ENCODE data around the gene CD247.

CD247 gene

DNA sequence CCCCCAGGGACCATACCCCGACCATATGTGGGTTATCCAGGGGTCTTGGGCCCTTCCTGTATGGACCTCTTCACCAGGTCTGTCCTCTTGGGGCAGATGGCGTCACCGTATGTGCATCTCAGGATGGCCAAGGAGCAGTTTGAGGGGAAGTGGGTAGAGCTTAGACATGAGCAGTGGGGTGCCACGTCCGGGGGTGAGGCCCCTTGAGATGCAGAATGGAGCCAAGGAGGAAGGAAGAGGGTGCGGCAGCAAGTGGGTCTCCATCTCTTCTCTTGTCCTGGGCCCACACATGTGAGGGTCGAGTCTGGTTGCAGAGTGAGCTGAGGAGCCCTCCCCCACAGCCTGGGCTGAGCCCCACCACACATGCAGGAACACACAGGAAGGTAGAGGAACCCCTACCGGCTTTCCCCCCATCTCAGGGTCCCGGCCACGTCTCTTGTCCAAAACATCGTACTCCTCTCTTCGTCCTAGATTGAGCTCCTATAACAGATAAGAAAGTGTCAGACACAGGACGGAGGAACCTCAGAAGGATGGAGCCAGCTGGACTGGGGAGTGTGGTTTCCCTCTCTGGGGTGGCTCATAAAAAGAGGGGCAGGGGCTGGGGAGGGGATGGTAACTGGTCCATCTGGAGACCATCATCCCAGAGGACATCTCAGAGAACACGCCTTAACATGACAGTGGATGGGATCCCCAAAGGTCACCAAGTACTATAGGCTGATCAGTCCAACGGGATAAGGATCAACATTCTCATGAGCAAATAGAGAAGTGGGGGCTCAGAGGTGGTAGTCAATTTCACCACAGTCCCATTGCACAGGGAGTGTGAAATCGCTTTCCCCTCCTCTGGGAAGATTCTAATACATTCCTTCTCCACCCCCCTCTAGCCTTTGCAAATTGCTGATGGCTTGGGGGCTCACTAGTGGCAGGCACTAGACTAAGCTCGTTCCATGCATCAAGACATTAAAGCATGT lies 79.9 kb downstream of the CD247 start:
- in situ Hi-C loops (cut with MboI; ENCODE audit: low sequenced_read_pairs, unreplicated experiment), result loop anchor here (25.0 kb wide), 1 partner anchor 526 kb away; no protein-coding TSS in a partner anchor
- TF ChIP-seq, protein P1, sequence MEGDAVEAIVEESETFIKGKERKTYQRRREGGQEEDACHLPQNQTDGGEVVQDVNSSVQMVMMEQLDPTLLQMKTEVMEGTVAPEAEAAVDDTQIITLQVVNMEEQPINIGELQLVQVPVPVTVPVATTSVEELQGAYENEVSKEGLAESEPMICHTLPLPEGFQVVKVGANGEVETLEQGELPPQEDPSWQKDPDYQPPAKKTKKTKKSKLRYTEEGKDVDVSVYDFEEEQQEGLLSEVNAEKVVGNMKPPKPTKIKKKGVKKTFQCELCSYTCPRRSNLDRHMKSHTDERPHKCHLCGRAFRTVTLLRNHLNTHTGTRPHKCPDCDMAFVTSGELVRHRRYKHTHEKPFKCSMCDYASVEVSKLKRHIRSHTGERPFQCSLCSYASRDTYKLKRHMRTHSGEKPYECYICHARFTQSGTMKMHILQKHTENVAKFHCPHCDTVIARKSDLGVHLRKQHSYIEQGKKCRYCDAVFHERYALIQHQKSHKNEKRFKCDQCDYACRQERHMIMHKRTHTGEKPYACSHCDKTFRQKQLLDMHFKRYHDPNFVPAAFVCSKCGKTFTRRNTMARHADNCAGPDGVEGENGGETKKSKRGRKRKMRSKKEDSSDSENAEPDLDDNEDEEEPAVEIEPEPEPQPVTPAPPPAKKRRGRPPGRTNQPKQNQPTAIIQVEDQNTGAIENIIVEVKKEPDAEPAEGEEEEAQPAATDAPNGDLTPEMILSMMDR (IDR thresholded peaks at IDR 0.05; ENCODE audit: borderline replicate concordance, control extremely low read depth, extremely low read depth, insufficient read depth, missing control alignments), result no peak
- no peak for DNase-seq (ENCODE audit: low spot score)

DNA sequence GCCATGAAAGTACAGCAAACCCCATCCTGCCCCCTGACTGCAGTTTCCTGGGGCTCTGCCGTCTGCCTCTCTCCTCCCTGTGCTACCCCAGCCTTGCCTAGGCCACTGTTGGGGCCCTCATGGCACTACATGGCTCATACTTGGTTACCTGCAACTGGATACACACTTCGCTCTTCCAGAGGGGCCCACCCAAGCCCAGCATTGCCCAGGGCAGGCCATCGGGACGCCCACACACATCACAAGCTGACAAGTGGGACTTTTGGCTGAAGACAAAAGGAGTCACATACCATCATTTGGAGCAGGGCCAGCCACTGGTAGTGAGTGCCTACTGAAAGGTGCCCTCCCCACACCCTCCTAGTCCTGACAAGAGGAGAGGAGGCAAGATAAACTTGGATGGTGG lies 82.8 kb downstream of the CD247 start:
- in situ Hi-C loops (cut with MboI; ENCODE audit: low sequenced_read_pairs, unreplicated experiment), result loop anchor here (25.0 kb wide), 1 partner anchor 523 kb away; no protein-coding TSS in a partner anchor
- TF ChIP-seq, protein P1 (IDR thresholded peaks at IDR 0.05; ENCODE audit: borderline replicate concordance, control extremely low read depth, extremely low read depth, insufficient read depth, missing control alignments), result no peak
- DNase-seq (ENCODE audit: low spot score), result no peak

DNA sequence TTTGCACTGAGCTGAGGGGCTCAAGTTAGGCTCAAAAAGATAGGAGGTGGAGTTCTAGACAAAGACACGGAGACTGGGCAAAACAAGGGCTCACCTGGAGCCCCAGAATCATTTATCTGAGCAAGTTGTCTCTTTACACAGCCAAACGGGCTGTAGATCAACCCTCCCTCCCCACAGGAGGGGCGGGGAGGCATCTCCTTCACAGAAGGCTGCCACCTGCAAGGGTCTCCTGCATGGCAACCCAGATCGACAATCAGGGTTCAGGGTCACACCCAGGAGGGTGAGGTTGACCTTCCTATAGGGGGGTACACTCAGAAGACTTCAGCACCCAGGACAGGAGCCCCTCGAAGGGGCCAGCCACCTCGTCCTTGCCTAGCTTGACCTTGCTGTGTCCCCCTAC lies 84.0 kb downstream of the CD247 start:
- no peak for DNase-seq (ENCODE audit: low spot score)
- in situ Hi-C loops (cut with MboI; ENCODE audit: low sequenced_read_pairs, unreplicated experiment), result loop anchor here (25.0 kb wide), 1 partner anchor 522 kb away; no protein-coding TSS in a partner anchor
- TF ChIP-seq, protein P1 (IDR thresholded peaks at IDR 0.05; ENCODE audit: borderline replicate concordance, control extremely low read depth, extremely low read depth, insufficient read depth, missing control alignments), result no peak

DNA sequence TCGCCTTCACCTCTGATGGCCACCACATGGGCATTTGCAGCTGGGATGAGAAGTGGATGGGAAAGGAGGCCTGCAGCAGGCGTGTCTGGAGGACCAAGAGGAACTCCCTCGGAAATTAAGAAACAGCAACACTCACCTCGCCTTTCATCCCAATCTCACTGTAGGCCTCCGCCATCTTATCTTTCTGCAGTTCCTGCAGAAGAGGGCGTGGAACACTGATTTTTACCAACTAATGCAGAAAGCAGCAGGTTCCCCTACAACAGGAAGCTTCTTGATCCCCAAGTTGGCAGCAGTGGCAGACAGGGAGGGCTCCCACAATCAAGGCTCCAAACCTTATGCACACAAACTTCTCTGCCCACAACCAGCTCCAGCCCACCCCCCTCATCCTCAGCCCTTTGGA lies 84.4 kb downstream of the CD247 start:
- TF ChIP-seq, protein P1 (IDR thresholded peaks at IDR 0.05; ENCODE audit: borderline replicate concordance, control extremely low read depth, extremely low read depth, insufficient read depth, missing control alignments), result no peak
- in situ Hi-C loops (cut with MboI; ENCODE audit: low sequenced_read_pairs, unreplicated experiment), result loop anchor here (25.0 kb wide), 1 partner anchor 522 kb away; no protein-coding TSS in a partner anchor
- DNase-seq (ENCODE audit: low spot score), result no peak

DNA sequence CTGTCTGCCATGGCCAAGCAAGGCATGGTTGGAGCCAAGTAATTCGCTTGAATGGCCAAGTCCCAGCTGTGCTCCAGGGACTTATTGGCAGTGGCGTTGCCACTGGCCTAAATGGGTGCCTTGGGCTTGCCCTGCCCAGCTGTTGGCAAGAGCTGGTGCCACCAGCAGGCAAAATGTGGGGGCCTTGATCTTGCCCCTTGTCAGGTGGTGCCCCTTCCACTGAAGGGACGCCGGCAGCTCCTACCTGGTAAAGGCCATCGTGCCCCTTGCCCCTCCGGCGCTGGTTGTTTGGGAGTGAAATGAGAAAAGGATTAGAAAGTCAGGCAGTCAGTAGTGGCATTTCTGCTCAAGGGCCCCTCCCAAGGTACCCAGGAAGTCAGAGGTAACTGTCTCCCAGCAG lies 85.5 kb downstream of the CD247 start:
- TF ChIP-seq, protein P1 (IDR thresholded peaks at IDR 0.05; ENCODE audit: borderline replicate concordance, control extremely low read depth, extremely low read depth, insufficient read depth, missing control alignments), result no peak
- in situ Hi-C loops (cut with MboI; ENCODE audit: low sequenced_read_pairs, unreplicated experiment), result loop anchor here (25.0 kb wide), 1 partner anchor 520 kb away; no protein-coding TSS in a partner anchor
- no peak for DNase-seq (ENCODE audit: low spot score)

DNA sequence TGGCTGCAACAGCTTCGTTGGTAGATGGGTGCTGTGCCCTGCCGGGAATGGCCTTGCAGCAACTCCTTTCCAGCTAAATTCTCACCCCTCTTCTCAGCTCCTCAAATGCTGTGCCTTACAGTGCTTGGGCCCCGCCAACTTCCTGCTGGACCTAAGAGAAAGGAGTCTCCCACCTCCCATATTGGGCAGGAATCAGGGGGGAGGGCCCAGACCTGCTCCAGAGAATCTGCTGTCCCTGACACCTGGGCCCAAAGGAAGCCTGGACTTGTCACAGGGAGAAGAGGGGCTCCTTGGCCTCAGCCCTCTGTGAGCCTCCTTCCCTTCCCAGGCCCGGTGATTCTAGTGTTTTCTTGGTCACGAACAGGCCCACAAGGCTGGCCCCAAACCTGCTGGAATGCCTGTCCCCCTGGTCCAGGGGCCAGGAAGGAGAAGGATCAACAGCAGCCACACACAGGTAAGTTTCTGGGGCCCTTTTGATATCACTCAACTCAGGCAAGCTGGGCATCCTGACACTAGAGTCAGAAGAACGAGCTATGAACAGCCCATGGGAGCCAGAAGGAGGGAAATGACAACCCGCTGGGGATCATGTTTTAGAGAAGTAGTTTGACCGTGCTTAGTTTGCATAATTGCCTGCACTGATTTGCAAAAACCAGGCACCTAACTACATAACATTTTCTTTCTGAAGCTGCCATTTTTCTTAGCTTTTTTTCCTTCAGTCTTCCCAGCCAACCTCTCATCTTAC lies 86.2 kb downstream of the CD247 start:
- in situ Hi-C loops (cut with MboI; ENCODE audit: low sequenced_read_pairs, unreplicated experiment), result loop anchor here (25.0 kb wide), 1 partner anchor 520 kb away; no protein-coding TSS in a partner anchor

More for the DNA sequence above, 86.2 kb downstream of the CD247 start:
- no peak for DNase-seq (ENCODE audit: low spot score)
- TF ChIP-seq, protein P1 (IDR thresholded peaks at IDR 0.05; ENCODE audit: borderline replicate concordance, control extremely low read depth, extremely low read depth, insufficient read depth, missing control alignments), result no peak
